Thyroid gland (tissue), 4 donors: ENCODE data around the gene NAA15. TPM values are rescaled to one million over a fixed set of nuclear protein-coding genes. Genes with fewer than 3 reads are reported as not detected.

Source experiments
- DNase-seq, 2 donors: peaks; one replicate each; pipeline ENCODE4 v3.0.0-alpha.2; 2019
- H3K27ac ChIP-seq, 3 donors: fragments of 200-600 bp; sonication (generic); 1 replicate in 2 of 3; 2 replicates in 1 of 3; pipeline ENCODE4 v1.5.1; 2016 to 2019; ENCODE audit warnings: mild to moderate bottlenecking in 1 of 3, moderate library complexity in 1 of 3
- H3K27me3 ChIP-seq: fragments of 200-600 bp; sonication (generic); one replicate; pipeline ENCODE4 v1.5.1; 2019
- H3K36me3 ChIP-seq, 2 donors: fragments of 200-600 bp; sonication (generic); one replicate each; pipeline ENCODE4 v1.5.1; 2016 to 2019
- H3K4me1 ChIP-seq, 2 donors: fragments of 200-600 bp; sonication (generic); one replicate each; pipeline ENCODE4 v1.5.1; 2017 to 2019
- H3K4me3 ChIP-seq, 3 donors: fragments of 200-600 bp; sonication (generic); replicated peaks in 1 of 3; 1 replicate in 2 of 3; 2 replicates in 1 of 3; pipeline ENCODE4 v1.5.1; 2016; ENCODE audit warnings: mild to moderate bottlenecking in 1 of 3
- H3K9me3 ChIP-seq: fragments of 200-600 bp; sonication (generic); one replicate; pipeline ENCODE4 v1.5.1; 2017
- CTCF ChIP-seq, 6 experiments: fragments of 200-600 bp in 3 of 6; fragments of 450-650 bp in 3 of 6; sonication (generic) in 3 of 6; IDR thresholded peaks; one replicate each; pipeline ENCODE4 v1.5.1; 2016 to 2019; ENCODE audit warnings: antibody characterized with exemption in 6 of 6, mild to moderate bottlenecking in 2 of 6, inconsistent platforms in 1 of 6, moderate library complexity in 1 of 6
- POLR2A ChIP-seq, 2 donors: fragments of 450-650 bp; IDR thresholded peaks; one replicate each; pipeline ENCODE4 v1.6.1; 2017; ENCODE audit warnings: antibody characterized with exemption in 2 of 2, mild to moderate bottlenecking in 2 of 2, moderate library complexity in 1 of 2
- WGBS, 2 donors: methylation state at CpG; one replicate each; pipeline ENCODE4 v1.1.5; 2017; 5-methylcytosine and 5-hydroxymethylcytosine counted together
- intact Hi-C: fragments of 100-400 bp; cut with DNase I; formaldehyde crosslinking; loops from one replicate; pipeline ENCODE4 v1.15.1; 2023
- total RNA-seq, 4 donors: library from RNA; depleted of rRNA; stranded (reverse); fragments of >200 nt; gene quantifications; one replicate each; pipeline ENCODE4 v1.2.3, GENCODE V29; 2016

The NAA15 gene
- total RNA-seq, 4 donors from 2014 or later, result 21.7 to 47.7 (median 24.6) TPM

GRCh38 chr4:139274790-139275189 is 26.5 kb upstream of the NAA15 start:
- H3K27me3 ChIP-seq, result no peaks in the 10 kb centered on the region
- H3K27ac ChIP-seq, result no peak overlapping the region
- H3K4me3 ChIP-seq, result no peak overlapping the region
- no peak for DNase-seq
- H3K4me1 ChIP-seq, result peaks cover 0 to 2% of the 10 kb centered on the region in 2 donors
- H3K36me3 ChIP-seq, result no peaks in the 10 kb centered on the region
- H3K9me3 ChIP-seq, result no peaks in the 10 kb centered on the region
- TF ChIP-seq POLR2A (IDR thresholded peaks at IDR 0.05), result no peak
- no peak for TF ChIP-seq CTCF (IDR thresholded peaks at IDR 0.05)
- WGBS, 2 donors, result 95 to 99% methylated on average over 1 of the region's 1 CpG
- intact Hi-C loops, result no loop called here

GRCh38 chr4:139275281-139275735 is 26.0 kb upstream of the NAA15 start:
- TF ChIP-seq POLR2A (IDR thresholded peaks at IDR 0.05), result no peak
- no peak for TF ChIP-seq CTCF (IDR thresholded peaks at IDR 0.05)
- no peak overlapping the region for H3K27ac ChIP-seq
- intact Hi-C loops, result no loop called here
- H3K9me3 ChIP-seq, result no peaks in the 10 kb centered on the region
- H3K36me3 ChIP-seq, result no peaks in the 10 kb centered on the region
- DNase-seq, result no peak
- no peak overlapping the region for H3K4me3 ChIP-seq
- H3K4me1 ChIP-seq, result peaks cover 0 to 8% of the 10 kb centered on the region in 2 donors
- WGBS, 2 donors, result 95 to 97% methylated on average over 4 of the region's 4 CpGs
- no peaks in the 10 kb centered on the region for H3K27me3 ChIP-seq

- TF ChIP-seq CTCF (IDR thresholded peaks at IDR 0.05) (no peak), POLR2A (IDR thresholded peaks at IDR 0.05) (no peak)
- Histone ChIP-seq H3K27me3 (no peaks in the 10 kb centered on the region), H3K4me1 (peaks cover 0 to 8% of the 10 kb centered on the region in 2 donors), H3K27ac (no peak overlapping the region), H3K4me3 (no peak overlapping the region), H3K9me3 (no peaks in the 10 kb centered on the region), H3K36me3 (no peaks in the 10 kb centered on the region)
- no peak for DNase-seq
- intact Hi-C loops, result no loop called here
- 72 to 74% methylated on average over 16 of the region's 16 CpGs for WGBS, 2 donors
These were observed 22.8 kb upstream of the NAA15 start for GRCh38 chr4:139278485-139278884.

- Histone ChIP-seq H3K9me3 (no peaks in the 10 kb centered on the region), H3K4me1 (peaks cover 0 to 8% of the 10 kb centered on the region in 2 donors), H3K27ac (no peak overlapping the region), H3K4me3 (peak overlapping the region in 2 of 3 donors; percentile 28 to 42), H3K36me3 (no peaks in the 10 kb centered on the region), H3K27me3 (no peaks in the 10 kb centered on the region)
- DNase-seq, result peak; percentile 4 to 11
- intact Hi-C loops, result no loop called here
- 17 to 20% methylated on average over 40 of the region's 40 CpGs for WGBS, 2 donors
- TF ChIP-seq CTCF (IDR thresholded peaks at IDR 0.05) (no peak), POLR2A (IDR thresholded peaks at IDR 0.05) (no peak)
These were observed 22.2 kb upstream of the NAA15 start for GRCh38 chr4:139278912-139279759.
